GM19193 (cell line): ENCODE measurements around the gene TAOK1.
A peak's percentile ranks its signal among the peaks of the same experiment; 100 is the strongest.

ENCODE experiments used
- POLR2A ChIP-seq: IDR thresholded peaks from 4 replicates; pipeline ENCODE4 v1.6.1; 2011; ENCODE audit not compliant: insufficient read depth, insufficient read length; ENCODE audit errors: extremely low read depth

The TAOK1 gene

GRCh38 chr17:29389982-29390850, at the start of gene TAOK1:
TSS of gene TAOK1 (plus strand) at chr17:29390363. CDS start at chr17:29451549, 61,186 bp downstream.
- TF ChIP-seq POLR2A = peak; percentile 97

GRCh38 chr17:29341726-29342125, 48.4 kb upstream of the TAOK1 start:
- no peak for TF ChIP-seq POLR2A

- no peak for TF ChIP-seq POLR2A
Measured at GRCh38 chr17:29342158-29342765, 47.9 kb upstream of the TAOK1 start.

- no peak for TF ChIP-seq POLR2A
Measured at GRCh38 chr17:29344201-29344856, 45.8 kb upstream of the TAOK1 start.

GRCh38 chr17:29345066-29345465, 45.1 kb upstream of the TAOK1 start:
- TF ChIP-seq POLR2A = no peak

GRCh38 chr17:29346462-29346861, 43.7 kb upstream of the TAOK1 start:
- TF ChIP-seq POLR2A = no peak

- no peak for TF ChIP-seq POLR2A
Measured at GRCh38 chr17:29347831-29348629, 42.1 kb upstream of the TAOK1 start.

GRCh38 chr17:29349409-29349808, 40.8 kb upstream of the TAOK1 start:
- no peak for TF ChIP-seq POLR2A

GRCh38 chr17:29352146-29352545, 38.0 kb upstream of the TAOK1 start:
- TF ChIP-seq POLR2A = no peak

GRCh38 chr17:29357232-29357631, 32.9 kb upstream of the TAOK1 start:
- no peak for TF ChIP-seq POLR2A

- no peak for TF ChIP-seq POLR2A
Measured at GRCh38 chr17:29357821-29358232, 32.3 kb upstream of the TAOK1 start.

- no peak for TF ChIP-seq POLR2A
Measured at GRCh38 chr17:29358416-29358815, 31.7 kb upstream of the TAOK1 start.

GRCh38 chr17:29359777-29360176, 30.4 kb upstream of the TAOK1 start:
- TF ChIP-seq POLR2A = no peak

GRCh38 chr17:29363716-29364115, 26.4 kb upstream of the TAOK1 start:
- no peak for TF ChIP-seq POLR2A

- no peak for TF ChIP-seq POLR2A
Measured at GRCh38 chr17:29364691-29365090, 25.5 kb upstream of the TAOK1 start.
